BE2C (cell line): Measurements from ENCODE around the gene FAM43A.

Source experiments
- DNase-seq: peaks from one replicate; pipeline ENCODE4 v3.0.0-alpha.2; 2020
- H3K27me3 ChIP-seq: fragments of 250-450 bp; sonication (Bioruptor Pico); 2 replicates; pipeline ENCODE4 v1.5.1; 2020; ENCODE audit warnings: mild to moderate bottlenecking
- H3K36me3 ChIP-seq: fragments of 250-450 bp; sonication (Bioruptor Pico); 2 replicates; pipeline ENCODE4 v1.5.1; 2020; ENCODE audit warnings: mild to moderate bottlenecking
- H3K4me1 ChIP-seq: fragments of 250-450 bp; sonication (Bioruptor Pico); 2 replicates; pipeline ENCODE4 v1.5.1; 2020
- H3K4me3 ChIP-seq: 2 replicates; pipeline ENCODE4 v1.5.1; 2011; ENCODE audit warnings: low read depth, low read length
- H3K9me3 ChIP-seq: fragments of 250-450 bp; sonication (Bioruptor Pico); 2 replicates; pipeline ENCODE4 v1.5.1; 2020
- TF ChIP-seq, protein P1 (sequence below): IDR thresholded peaks from 2 replicates; pipeline ENCODE4 v1.5.1; 2012; ENCODE audit warnings: mild to moderate bottlenecking, low read depth, low read length

Gene FAM43A

DNA sequence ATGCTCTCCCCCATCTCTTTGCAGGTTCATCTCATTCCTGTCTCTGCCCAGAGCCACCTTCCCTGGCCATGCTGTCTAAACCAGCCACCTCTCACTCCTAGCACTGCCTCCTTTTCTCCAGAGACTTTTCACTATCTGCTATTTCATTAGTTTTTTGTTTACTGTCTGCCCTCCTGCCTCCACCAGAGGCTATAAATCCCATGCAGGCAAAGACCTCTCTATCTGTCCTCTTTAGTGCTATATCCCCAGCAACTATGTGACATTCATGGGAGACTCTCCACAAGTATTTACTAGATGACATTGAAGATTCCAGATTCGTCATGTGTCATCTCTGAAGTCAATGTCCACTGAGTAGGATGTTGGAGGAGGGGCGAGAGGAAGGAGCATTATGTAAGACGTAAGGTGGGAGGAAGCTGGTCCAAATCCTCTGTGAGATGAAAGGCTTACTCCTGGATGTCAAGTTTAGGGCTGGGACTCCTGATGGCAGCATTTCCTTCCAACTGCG lies 3.4 kb upstream of the FAM43A start:
- TF ChIP-seq, protein P1, sequence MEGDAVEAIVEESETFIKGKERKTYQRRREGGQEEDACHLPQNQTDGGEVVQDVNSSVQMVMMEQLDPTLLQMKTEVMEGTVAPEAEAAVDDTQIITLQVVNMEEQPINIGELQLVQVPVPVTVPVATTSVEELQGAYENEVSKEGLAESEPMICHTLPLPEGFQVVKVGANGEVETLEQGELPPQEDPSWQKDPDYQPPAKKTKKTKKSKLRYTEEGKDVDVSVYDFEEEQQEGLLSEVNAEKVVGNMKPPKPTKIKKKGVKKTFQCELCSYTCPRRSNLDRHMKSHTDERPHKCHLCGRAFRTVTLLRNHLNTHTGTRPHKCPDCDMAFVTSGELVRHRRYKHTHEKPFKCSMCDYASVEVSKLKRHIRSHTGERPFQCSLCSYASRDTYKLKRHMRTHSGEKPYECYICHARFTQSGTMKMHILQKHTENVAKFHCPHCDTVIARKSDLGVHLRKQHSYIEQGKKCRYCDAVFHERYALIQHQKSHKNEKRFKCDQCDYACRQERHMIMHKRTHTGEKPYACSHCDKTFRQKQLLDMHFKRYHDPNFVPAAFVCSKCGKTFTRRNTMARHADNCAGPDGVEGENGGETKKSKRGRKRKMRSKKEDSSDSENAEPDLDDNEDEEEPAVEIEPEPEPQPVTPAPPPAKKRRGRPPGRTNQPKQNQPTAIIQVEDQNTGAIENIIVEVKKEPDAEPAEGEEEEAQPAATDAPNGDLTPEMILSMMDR = no peak
- Histone ChIP-seq H3K36me3 (no peaks in the 10 kb centered on the region), H3K4me3 (no peak overlapping the region), H3K4me1 (0 out of 2 replicates have a peak, but pooled peaks cover 7% of the 10 kb centered on the region), H3K9me3 (no peaks in the 10 kb centered on the region), H3K27me3 (no peaks in the 10 kb centered on the region)
- DNase-seq = no peak

DNA sequence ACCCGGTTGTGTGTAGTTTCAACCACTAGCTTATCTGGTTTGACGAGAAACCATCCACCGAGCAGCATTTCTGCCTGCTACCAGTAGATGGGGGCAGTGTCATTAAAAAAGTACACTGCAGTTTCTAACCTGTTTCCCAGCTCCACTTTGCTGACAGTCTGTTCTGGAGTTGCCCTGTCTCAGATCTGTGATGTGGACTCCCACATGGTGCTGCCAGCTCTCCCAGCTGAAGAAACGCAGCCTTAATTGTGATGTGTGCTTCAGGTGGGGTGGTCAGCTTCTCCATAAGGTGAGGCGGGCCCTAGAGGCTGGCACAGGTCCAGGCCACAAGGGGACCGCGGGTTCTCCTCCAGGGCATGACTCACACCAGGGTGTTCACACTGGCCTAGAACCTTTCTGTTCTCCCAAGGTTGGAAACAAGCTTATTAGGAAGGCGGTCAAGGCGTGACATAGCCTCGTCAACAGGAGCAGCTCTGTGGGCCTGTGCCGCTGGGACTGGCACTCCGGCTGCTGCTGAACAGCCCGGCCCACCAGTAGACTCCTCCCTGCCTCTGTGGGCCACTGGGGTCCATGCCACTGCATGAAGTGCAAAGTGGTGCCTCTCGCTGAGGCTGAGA lies 2.9 kb upstream of the FAM43A start:
- TF ChIP-seq, protein P1 = peak; percentile 98
- H3K4me1 ChIP-seq = 0 out of 2 replicates have a peak, but pooled peaks cover 7% of the 10 kb centered on the region
- H3K36me3 ChIP-seq = no peaks in the 10 kb centered on the region
- DNase-seq = peak; percentile 77
- H3K9me3 ChIP-seq = no peaks in the 10 kb centered on the region
- H3K4me3 ChIP-seq = no peak overlapping the region
- H3K27me3 ChIP-seq = no peaks in the 10 kb centered on the region

DNA sequence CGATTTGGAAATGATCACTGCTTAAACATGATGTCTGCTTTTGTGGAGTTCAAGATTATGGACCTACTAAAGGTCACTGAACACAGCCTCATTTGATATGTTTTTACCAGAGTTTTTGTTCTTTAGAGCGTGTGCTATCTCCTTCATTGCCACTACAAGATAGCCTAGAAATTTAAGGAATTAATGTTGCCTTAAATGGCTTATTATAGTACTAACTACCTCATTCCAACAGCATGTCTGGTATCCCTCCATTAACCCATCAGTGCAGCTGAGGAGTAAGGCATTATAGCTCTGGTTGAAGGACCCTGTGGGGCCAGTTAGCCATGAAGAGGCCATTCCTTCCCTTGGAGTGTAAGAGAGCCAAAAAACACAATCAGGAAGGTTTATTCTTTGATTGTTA lies 2.3 kb upstream of the FAM43A start:
- no peak overlapping the region for H3K4me3 ChIP-seq
- no peak for DNase-seq
- H3K27me3 ChIP-seq = no peaks in the 10 kb centered on the region
- H3K9me3 ChIP-seq = no peaks in the 10 kb centered on the region
- H3K36me3 ChIP-seq = no peaks in the 10 kb centered on the region
- H3K4me1 ChIP-seq = 0 out of 2 replicates have a peak, but pooled peaks cover 7% of the 10 kb centered on the region
- TF ChIP-seq, protein P1 = no peak

DNA sequence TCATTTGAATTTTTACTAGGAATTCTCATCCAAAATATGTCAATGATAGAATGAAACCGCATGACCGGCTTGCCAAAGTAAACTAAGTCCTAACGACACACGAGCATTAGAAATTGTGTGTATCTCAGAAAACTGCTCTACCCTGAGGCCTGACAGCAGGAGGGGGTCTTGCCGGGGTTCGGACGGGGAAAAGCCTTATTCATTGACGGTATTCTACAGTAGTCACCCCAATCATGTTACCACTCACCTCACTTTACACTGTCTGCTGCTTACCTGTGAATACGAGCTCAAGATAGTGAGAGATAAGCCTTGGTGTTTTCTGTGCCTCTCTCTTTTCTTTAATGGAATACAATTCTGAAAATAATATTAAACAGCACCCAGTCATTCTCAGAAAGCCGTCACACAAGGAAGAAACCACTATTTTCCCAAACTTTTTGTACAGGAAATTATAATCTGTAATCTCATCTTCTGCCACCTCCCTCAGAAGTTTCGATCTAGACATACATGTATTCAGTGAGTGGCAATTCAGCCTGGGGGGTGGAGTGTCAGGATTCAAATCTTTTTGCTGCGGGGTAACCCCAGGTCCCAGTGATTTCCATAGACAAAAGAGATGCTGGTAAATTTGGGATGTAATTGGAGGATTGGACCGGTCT lies 492 bp upstream of the FAM43A start:
- H3K9me3 ChIP-seq = no peaks in the 10 kb centered on the region
- H3K4me1 ChIP-seq = peaks cover 15% of the 10 kb centered on the region
- H3K36me3 ChIP-seq = no peaks in the 10 kb centered on the region
- TF ChIP-seq, protein P1 = no peak
- no peaks in the 10 kb centered on the region for H3K27me3 ChIP-seq
- DNase-seq = no peak
- peak overlapping the region; percentile 92 for H3K4me3 ChIP-seq

DNA sequence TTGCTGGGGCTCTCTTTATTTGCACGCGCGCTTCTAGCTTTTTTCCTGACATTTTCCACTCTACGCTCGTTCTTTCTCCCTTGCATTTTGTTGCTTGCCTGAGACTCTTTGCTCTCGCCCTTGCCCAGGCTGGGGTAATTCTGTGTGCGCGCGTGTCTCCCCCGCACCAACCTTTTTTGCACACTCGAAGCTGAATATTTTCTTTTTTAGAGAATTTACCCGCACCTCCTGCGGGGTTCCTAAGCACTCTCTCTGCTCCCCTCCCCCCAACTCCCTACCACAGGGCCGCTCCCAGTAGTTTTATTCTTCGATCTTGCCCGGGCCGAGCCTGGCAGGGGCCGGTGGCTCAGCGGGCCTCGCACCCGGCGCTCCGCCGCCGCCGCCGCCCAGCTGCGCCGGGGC lies 732 bp downstream of the FAM43A start:
- no peak for DNase-seq
- Histone ChIP-seq H3K4me1 (peaks cover 27% of the 10 kb centered on the region), H3K4me3 (peak overlapping the region; percentile 92), H3K36me3 (no peaks in the 10 kb centered on the region), H3K9me3 (no peaks in the 10 kb centered on the region), H3K27me3 (no peaks in the 10 kb centered on the region)
- TF ChIP-seq, protein P1 = no peak
